ENCODE data around the gene ATG4B.

The ATG4B gene

DNA sequence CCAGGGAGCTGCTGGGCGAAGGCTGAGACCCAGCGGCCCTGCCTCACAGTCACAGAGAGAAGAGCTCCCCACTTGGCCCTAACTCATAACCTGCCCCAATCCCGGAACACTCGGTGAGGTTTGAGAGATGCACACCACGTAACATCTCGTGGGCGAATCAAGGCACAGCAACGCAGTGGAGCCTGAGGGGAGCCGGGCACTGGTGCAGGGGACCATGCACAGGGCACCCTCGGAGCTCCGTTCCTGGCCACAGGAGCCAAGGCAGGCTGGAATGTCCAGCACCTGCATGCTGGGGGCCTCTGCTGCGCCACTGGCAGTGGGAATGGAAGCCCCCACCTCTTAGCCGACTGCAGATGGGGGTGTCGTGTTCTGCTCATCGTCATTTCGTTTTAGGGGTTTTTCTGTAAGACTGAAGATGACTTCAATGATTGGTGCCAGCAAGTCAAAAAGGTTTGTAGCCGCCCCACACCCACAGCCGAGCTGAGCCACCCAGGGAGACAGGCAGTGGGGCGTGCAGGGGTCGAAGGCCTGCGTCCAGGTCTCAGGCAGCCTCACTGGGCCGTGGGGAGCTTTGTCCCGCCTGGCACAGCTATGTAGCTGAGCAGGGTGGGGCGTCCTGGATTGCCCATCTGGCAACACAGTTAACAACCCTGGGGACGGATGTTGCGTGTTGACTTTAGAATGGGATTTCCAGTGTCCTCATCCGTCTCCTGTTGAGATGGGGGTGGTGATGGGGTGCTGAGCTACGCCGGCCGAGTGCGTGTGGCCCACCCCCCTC lies 33.0 kb downstream of the ATG4B start:
- Histone ChIP-seq H3K4me1 (ENCODE audit: control insufficient read depth, insufficient read depth, low read length) (peaks cover 5% of the 10 kb centered on the region), H3K4me3 (ENCODE audit: low read length in 2 of 2) (no peak overlapping the region), H3K27ac (ENCODE audit: low read length) (no peak overlapping the region), H3K27me3 (ENCODE audit: control insufficient read depth in 1 of 2, insufficient read depth in 2 of 2, low read length in 2 of 2) (no peaks in the 10 kb centered on the region), H3K9ac (ENCODE audit: low read length in 2 of 2) (no peak overlapping the region), H3K36me3 (ENCODE audit: control insufficient read depth in 2 of 2, insufficient read depth in 2 of 2, low read length in 2 of 2) (peaks cover 41 to 43% of the 10 kb centered on the region in 2 donors), H3K9me3 (ENCODE audit: control insufficient read depth in 2 of 2, low read length in 2 of 2) (no peaks in the 10 kb centered on the region)

DNA sequence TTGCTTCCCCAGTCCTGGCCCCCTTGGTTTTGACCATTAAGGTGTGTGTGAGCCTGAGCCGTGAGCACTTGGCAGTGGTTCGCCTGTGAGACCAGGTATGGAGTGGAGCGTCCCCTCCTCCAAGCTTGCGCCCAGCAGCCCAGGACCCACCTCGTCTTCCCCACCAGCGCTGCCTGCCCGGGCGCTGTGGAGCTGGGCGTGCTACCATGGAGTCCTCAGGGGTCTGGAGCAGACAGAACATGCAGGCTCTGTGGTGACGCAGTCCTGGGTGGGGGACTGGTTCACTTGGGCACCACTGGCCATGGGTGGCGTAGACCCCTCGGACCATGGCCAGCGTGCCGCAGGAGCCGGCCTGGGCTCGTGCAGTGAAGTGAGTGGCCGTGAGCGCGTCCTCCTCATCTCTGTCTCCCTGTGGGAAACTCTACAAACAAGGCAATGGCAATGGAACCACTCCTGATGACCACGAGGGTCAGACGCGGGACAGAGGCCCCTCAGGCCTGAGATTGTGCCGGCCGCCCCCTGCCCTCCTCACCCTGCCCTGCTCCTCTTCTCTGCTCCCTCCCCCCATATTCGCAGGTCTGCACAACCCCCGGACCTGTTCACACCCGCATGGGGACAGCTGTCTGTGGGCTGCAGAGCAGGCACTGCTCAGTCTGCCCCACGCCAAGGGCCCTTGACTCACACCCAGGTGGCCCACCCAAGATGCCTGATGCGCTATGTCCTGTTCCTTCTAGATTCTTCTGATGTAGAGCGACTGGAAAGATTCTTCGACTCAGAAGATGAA lies 34.2 kb downstream of the ATG4B start:
- peaks cover 38 to 42% of the 10 kb centered on the region in 2 donors for H3K36me3 ChIP-seq (ENCODE audit: control insufficient read depth in 2 of 2, insufficient read depth in 2 of 2, low read length in 2 of 2)
- H3K4me3 ChIP-seq (ENCODE audit: low read length in 2 of 2): no peak overlapping the region
- H3K9ac ChIP-seq (ENCODE audit: low read length in 2 of 2): no peak overlapping the region
- H3K9me3 ChIP-seq (ENCODE audit: control insufficient read depth in 2 of 2, low read length in 2 of 2): no peaks in the 10 kb centered on the region
- H3K4me1 ChIP-seq (ENCODE audit: control insufficient read depth, insufficient read depth, low read length): peaks cover 5% of the 10 kb centered on the region
- no peak overlapping the region for H3K27ac ChIP-seq (ENCODE audit: low read length)
- H3K27me3 ChIP-seq (ENCODE audit: control insufficient read depth in 1 of 2, insufficient read depth in 2 of 2, low read length in 2 of 2): no peaks in the 10 kb centered on the region

DNA sequence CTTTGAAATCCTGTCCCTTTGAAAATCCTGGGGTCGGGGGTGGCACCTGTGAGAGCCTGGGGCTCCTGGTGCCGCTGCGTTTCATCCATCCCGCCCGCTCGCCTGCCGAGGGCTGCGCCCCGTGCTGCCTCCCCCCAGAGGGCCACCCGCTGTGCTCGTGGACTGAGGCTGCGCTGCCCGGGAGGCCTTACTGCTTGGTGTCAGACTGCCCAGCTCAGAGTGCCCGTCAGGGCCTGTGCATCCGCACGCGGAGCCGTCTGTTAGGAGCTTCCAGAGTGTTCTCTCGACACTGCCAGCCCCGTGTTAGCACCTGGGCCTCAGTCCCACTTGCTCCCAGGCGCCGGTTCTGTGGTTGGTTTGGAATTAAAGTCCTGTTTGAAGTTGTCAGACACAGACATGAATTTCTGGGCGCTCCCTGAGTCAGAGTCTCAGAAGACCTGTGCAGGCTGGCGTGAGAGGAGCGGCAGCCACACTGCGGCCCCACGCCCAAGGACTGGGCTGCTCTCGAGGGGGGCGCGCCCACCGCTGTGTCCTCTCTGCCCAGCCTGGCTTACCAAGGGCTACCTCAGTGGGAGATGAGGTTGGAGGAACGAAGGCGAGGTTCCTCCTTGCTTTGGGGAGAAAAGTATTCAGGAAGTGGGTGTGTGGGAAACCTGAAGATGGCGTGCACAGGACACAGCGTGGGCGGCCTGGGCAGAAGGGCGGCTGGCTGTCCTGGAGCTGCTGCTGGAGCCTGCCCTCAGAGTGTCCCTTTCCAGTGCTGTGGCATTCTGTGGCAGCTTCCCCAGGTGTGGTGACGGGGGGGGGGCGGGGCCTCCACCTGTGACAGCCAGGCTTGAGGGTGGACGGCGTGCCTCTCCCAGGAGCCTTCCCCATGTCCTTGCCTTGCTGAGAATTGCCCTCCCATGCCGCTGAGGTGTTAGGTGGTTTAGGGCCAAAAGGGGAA lies 35.0 kb downstream of the ATG4B start:
- Histone ChIP-seq H3K4me1 (ENCODE audit: control insufficient read depth, insufficient read depth, low read length) (peaks cover 5% of the 10 kb centered on the region), H3K9ac (ENCODE audit: low read length in 2 of 2) (no peak overlapping the region), H3K4me3 (ENCODE audit: low read length in 2 of 2) (no peak overlapping the region), H3K27me3 (ENCODE audit: control insufficient read depth in 1 of 2, insufficient read depth in 2 of 2, low read length in 2 of 2) (no peaks in the 10 kb centered on the region), H3K36me3 (ENCODE audit: control insufficient read depth in 2 of 2, insufficient read depth in 2 of 2, low read length in 2 of 2) (peaks cover 36 to 40% of the 10 kb centered on the region in 2 donors), H3K9me3 (ENCODE audit: control insufficient read depth in 2 of 2, low read length in 2 of 2) (no peaks in the 10 kb centered on the region), H3K27ac (ENCODE audit: low read length) (no peak overlapping the region)

DNA sequence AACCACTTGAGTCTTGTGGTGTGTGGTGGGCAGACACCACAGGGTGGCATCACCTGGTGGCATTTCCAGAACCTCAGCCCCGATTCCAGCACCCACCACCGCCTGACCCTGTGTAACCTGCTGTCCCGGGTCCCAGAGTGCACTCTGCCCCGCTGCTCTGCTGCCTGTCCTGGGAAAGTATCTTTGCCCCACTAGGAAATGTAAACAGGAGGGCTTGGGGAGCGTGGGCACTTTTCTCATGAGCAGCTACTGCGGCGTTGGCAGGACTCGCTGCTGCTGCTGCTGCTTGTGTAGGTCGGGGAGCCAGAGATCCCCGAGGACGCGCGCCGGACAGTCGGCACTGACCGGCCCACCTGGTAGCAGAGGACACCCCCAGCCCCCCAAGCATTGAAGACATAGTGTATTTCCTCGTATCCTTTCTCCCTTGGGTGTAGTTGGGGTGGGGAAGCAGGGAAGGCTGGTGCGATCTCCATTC lies 35.7 kb downstream of the ATG4B start:
- H3K9ac ChIP-seq (ENCODE audit: low read length in 2 of 2): no peak overlapping the region
- H3K9me3 ChIP-seq (ENCODE audit: control insufficient read depth in 2 of 2, low read length in 2 of 2): no peaks in the 10 kb centered on the region
- H3K4me3 ChIP-seq (ENCODE audit: low read length in 2 of 2): no peak overlapping the region
- peaks cover 5% of the 10 kb centered on the region for H3K4me1 ChIP-seq (ENCODE audit: control insufficient read depth, insufficient read depth, low read length)
- no peak overlapping the region for H3K27ac ChIP-seq (ENCODE audit: low read length)
- no peaks in the 10 kb centered on the region for H3K27me3 ChIP-seq (ENCODE audit: control insufficient read depth in 1 of 2, insufficient read depth in 2 of 2, low read length in 2 of 2)
- peaks cover 29 to 36% of the 10 kb centered on the region in 2 donors for H3K36me3 ChIP-seq (ENCODE audit: control insufficient read depth in 2 of 2, insufficient read depth in 2 of 2, low read length in 2 of 2)

DNA sequence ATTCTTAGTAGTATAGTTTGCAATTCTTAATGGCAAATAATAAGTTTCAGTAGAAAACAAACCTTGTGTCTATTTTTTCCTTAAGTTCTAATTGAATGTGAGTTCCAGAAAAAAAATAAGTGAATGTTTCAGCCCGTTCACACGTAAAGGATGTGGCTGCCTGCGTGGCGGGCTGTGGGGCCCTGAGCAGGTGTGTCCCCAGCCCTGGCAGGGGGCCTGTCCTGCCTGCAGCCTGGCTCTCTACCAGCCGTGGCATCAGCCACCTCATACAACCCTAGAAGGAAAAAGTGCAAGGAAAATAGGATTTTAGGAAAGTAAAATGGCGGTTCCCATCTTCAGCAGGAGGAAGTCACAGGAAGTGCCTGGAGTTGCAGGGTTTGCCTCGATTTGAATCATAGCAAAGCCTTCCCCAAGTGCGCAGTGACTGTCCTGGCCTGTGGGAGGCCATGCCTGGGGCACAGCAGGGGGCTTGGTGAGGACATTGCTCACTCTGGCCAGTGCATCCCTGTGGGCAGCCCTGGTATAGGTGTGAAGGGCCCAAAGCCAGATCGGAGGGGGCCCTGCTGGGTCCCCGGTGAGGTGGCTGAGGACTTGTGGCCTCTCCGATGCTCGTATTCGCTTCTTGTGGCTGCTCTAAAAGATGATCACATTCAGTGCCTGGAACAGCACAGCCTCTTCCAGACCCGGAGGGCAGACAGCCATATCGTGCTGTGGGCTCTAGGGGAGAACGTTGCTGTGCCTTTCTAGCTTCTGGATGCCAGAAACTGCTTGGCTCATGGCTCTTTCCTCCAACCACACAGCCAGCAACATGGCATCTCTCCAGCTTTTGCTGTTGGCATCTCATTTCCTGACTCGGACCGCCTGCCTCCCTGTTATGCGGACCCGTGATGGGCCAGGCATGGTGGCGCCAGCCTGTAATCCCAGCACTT lies 36.6 kb downstream of the ATG4B start:
- Histone ChIP-seq H3K27me3 (ENCODE audit: control insufficient read depth in 1 of 2, insufficient read depth in 2 of 2, low read length in 2 of 2) (no peaks in the 10 kb centered on the region), H3K9ac (ENCODE audit: low read length in 2 of 2) (no peak overlapping the region), H3K36me3 (ENCODE audit: control insufficient read depth in 2 of 2, insufficient read depth in 2 of 2, low read length in 2 of 2) (peaks cover 25 to 34% of the 10 kb centered on the region in 2 donors), H3K4me3 (ENCODE audit: low read length in 2 of 2) (no peak overlapping the region), H3K27ac (ENCODE audit: low read length) (no peak overlapping the region), H3K9me3 (ENCODE audit: control insufficient read depth in 2 of 2, low read length in 2 of 2) (no peaks in the 10 kb centered on the region), H3K4me1 (ENCODE audit: control insufficient read depth, insufficient read depth, low read length) (peaks cover 5% of the 10 kb centered on the region)

DNA sequence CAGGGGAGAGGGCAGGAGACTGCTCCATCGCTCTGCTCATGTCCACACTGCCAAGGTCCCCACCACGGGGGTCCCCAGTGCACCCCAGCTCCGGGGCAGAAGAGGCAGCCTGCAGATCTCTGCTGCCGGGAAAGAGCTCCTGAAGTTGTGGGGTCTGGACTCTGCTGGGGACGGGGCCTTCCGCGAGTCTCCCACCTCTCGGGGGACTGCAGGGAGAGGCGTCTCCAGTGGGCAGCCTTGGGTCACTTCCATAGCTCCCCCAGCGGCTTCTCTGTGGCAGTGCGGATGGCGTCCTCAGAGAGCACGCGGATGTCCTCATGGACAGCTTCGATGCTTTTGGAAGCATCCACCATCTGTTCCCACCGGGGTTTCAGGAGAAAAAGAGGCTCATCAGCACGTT lies 38.4 kb downstream of the ATG4B start:
- peaks cover 5% of the 10 kb centered on the region for H3K4me1 ChIP-seq (ENCODE audit: control insufficient read depth, insufficient read depth, low read length)
- no peak overlapping the region for H3K4me3 ChIP-seq (ENCODE audit: low read length in 2 of 2)
- no peaks in the 10 kb centered on the region for H3K27me3 ChIP-seq (ENCODE audit: control insufficient read depth in 1 of 2, insufficient read depth in 2 of 2, low read length in 2 of 2)
- H3K9ac ChIP-seq (ENCODE audit: low read length in 2 of 2): no peak overlapping the region
- H3K27ac ChIP-seq (ENCODE audit: low read length): no peak overlapping the region
- no peaks in the 10 kb centered on the region for H3K9me3 ChIP-seq (ENCODE audit: control insufficient read depth in 2 of 2, low read length in 2 of 2)
- peaks cover 14 to 27% of the 10 kb centered on the region in 2 donors for H3K36me3 ChIP-seq (ENCODE audit: control insufficient read depth in 2 of 2, insufficient read depth in 2 of 2, low read length in 2 of 2)

DNA sequence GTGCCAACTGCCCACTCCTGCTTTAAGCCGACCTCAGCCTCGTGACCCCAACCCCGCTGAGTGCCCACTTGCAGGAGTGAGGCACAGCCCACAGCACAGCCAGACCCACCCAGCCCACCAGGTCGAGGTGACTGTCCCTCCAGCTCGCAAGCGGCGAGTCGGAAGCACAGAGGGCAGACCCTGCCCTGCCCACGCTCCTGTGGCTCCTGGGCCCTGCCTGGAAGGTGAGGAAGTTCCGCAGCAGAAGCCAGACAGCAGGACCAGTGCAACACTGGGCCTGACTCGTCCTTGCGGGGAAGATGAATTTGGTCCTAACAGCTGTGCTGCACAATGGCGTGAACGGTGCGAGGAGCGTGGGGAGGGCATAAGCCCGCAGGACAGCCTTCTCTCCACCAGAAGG lies 39.2 kb downstream of the ATG4B start:
- Histone ChIP-seq H3K4me3 (ENCODE audit: low read length in 2 of 2) (no peak overlapping the region), H3K27me3 (ENCODE audit: control insufficient read depth in 1 of 2, insufficient read depth in 2 of 2, low read length in 2 of 2) (no peaks in the 10 kb centered on the region), H3K9me3 (ENCODE audit: control insufficient read depth in 2 of 2, low read length in 2 of 2) (no peaks in the 10 kb centered on the region), H3K4me1 (ENCODE audit: control insufficient read depth, insufficient read depth, low read length) (peaks cover 8% of the 10 kb centered on the region), H3K36me3 (ENCODE audit: control insufficient read depth in 2 of 2, insufficient read depth in 2 of 2, low read length in 2 of 2) (peaks cover 13 to 26% of the 10 kb centered on the region in 2 donors), H3K9ac (ENCODE audit: low read length in 2 of 2) (no peak overlapping the region), H3K27ac (ENCODE audit: low read length) (no peak overlapping the region)

DNA sequence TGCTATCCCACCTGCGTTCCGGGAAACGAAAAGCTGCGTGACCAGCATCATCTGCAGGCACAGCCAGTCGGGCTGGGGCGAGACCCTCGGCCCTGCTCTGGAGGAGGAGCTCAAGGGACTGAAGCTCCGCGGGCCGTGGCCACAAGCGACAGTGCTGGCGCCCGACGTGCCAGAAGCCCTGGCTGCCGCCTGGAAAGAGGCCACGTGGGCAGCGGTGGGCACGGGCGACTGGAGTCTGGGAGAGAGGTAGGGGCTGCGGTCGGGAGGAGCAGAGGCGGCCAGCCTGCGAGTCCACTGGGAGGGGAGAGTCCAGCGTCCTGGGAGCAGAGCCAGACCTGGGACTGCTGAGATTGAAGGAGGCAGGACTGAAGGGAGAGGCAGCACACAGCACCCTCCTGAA lies 39.9 kb downstream of the ATG4B start:
- H3K27me3 ChIP-seq (ENCODE audit: control insufficient read depth in 1 of 2, insufficient read depth in 2 of 2, low read length in 2 of 2): no peaks in the 10 kb centered on the region
- peaks cover 9 to 27% of the 10 kb centered on the region in 2 donors for H3K36me3 ChIP-seq (ENCODE audit: control insufficient read depth in 2 of 2, insufficient read depth in 2 of 2, low read length in 2 of 2)
- no peak overlapping the region for H3K9ac ChIP-seq (ENCODE audit: low read length in 2 of 2)
- H3K4me1 ChIP-seq (ENCODE audit: control insufficient read depth, insufficient read depth, low read length): peaks cover 8% of the 10 kb centered on the region
- no peak overlapping the region for H3K27ac ChIP-seq (ENCODE audit: low read length)
- no peaks in the 10 kb centered on the region for H3K9me3 ChIP-seq (ENCODE audit: control insufficient read depth in 2 of 2, low read length in 2 of 2)
- no peak overlapping the region for H3K4me3 ChIP-seq (ENCODE audit: low read length in 2 of 2)

DNA sequence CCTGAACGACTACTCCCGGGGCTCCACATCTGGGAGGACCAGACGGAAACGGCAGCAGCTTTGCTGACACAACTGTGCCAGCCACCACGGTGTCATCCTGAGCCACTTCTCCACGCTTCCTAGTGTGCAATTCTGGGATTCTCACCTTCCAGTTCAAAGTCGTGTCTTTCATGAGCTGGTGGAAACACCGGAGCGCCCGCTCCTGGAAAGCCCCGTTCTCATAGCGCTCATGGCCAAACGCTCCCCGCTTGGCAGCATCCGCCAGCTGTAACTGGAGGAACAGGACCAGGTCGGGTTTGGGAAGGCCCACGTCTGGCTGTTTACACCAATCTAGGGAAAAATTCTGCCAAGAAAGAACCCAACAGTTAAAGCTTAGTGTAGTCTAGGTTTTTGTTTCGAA lies 40.8 kb downstream of the ATG4B start:
- H3K36me3 ChIP-seq (ENCODE audit: control insufficient read depth in 2 of 2, insufficient read depth in 2 of 2, low read length in 2 of 2): peaks cover 9 to 27% of the 10 kb centered on the region in 2 donors

More for the DNA sequence above, 40.8 kb downstream of the ATG4B start:
- Histone ChIP-seq H3K9ac (ENCODE audit: low read length in 2 of 2) (no peak overlapping the region), H3K4me3 (ENCODE audit: low read length in 2 of 2) (no peak overlapping the region), H3K4me1 (ENCODE audit: control insufficient read depth, insufficient read depth, low read length) (peaks cover 8% of the 10 kb centered on the region), H3K27ac (ENCODE audit: low read length) (no peak overlapping the region), H3K9me3 (ENCODE audit: control insufficient read depth in 2 of 2, low read length in 2 of 2) (no peaks in the 10 kb centered on the region), H3K27me3 (ENCODE audit: control insufficient read depth in 1 of 2, insufficient read depth in 2 of 2, low read length in 2 of 2) (no peaks in the 10 kb centered on the region)

Measured in stomach smooth muscle (tissue), 2 donors.